Cardiac fibroblast (primary cell): ENCODE measurements around the gene RAB4B.
"Not testable (repeated sequence)": the region's sequence is repeated elsewhere in the genome, so short reads cannot be mapped to it uniquely, and the experiment has no call there.

Experiments
- DNase-seq, 2 donors: peaks; one replicate each; pipeline versions ENCODE4 v3.0.0 to v3.0.0-alpha.2; 2010; ENCODE audit warnings: low read depth in 2 of 2
- H3K4me3 ChIP-seq, 2 donors: replicated peaks in 1 of 2; 1 replicate in 1 of 2; 2 replicates in 1 of 2; pipeline ENCODE4 v1.5.1; 2011; ENCODE audit warnings: low read depth in 2 of 2, low read length in 2 of 2, mild to moderate bottlenecking in 2 of 2, moderate library complexity in 1 of 2
- CTCF ChIP-seq: IDR thresholded peaks from one replicate; pipeline ENCODE4 v1.5.1; 2011; ENCODE audit warnings: low read depth, mild to moderate bottlenecking, low read length, inconsistent platforms

RAB4B gene

GRCh38 chr19:40829205-40829604, 51.2 kb downstream of the RAB4B start:
- no peak for TF ChIP-seq CTCF
- no peak overlapping the region for H3K4me3 ChIP-seq
- no peak for DNase-seq

GRCh38 chr19:40830741-40831140, 52.7 kb downstream of the RAB4B start:
- H3K4me3 ChIP-seq, DNase-seq: not testable (repeated sequence)

GRCh38 chr19:40831502-40832430, 53.7 kb downstream of the RAB4B start:
- no peak overlapping the region for H3K4me3 ChIP-seq
- no peak for TF ChIP-seq CTCF
- peak; percentile 79 to 96 for DNase-seq

- not testable (repeated sequence) for DNase-seq, H3K4me3 ChIP-seq
These were observed 54.4 kb downstream of the RAB4B start for GRCh38 chr19:40832431-40832790.

GRCh38 chr19:40833728-40834533, 55.9 kb downstream of the RAB4B start:
- not testable (repeated sequence) for DNase-seq, H3K4me3 ChIP-seq

- no peak for TF ChIP-seq CTCF
These were observed 58.8 kb downstream of the RAB4B start for GRCh38 chr19:40836754-40837429.

GRCh38 chr19:40838477-40838876, 60.4 kb downstream of the RAB4B start:
- not testable (repeated sequence) for DNase-seq, H3K4me3 ChIP-seq

More at GRCh38 chr19:40836754-40837429, 58.8 kb downstream of the RAB4B start:
- DNase-seq, result no peak
- no peak overlapping the region for H3K4me3 ChIP-seq

GRCh38 chr19:40842012-40842411, 64.0 kb downstream of the RAB4B start:
- not testable (repeated sequence) for H3K4me3 ChIP-seq, DNase-seq

GRCh38 chr19:40842997-40843652, 65.1 kb downstream of the RAB4B start:
- not testable (repeated sequence) for DNase-seq, H3K4me3 ChIP-seq

GRCh38 chr19:40843653-40844052, 65.6 kb downstream of the RAB4B start:
- not testable (repeated sequence) for H3K4me3 ChIP-seq, DNase-seq
